Cardiac fibroblast (primary cell): Measurements from ENCODE around the gene DHH.

Experiments
- DNase-seq, 2 donors: peaks; one replicate each; pipeline versions ENCODE4 v3.0.0 to v3.0.0-alpha.2; 2010; ENCODE audit warnings: low read depth in 2 of 2
- H3K4me3 ChIP-seq, 2 donors: replicated peaks in 1 of 2; 1 replicate in 1 of 2; 2 replicates in 1 of 2; pipeline ENCODE4 v1.5.1; 2011; ENCODE audit warnings: low read depth in 2 of 2, low read length in 2 of 2, mild to moderate bottlenecking in 2 of 2, moderate library complexity in 1 of 2
- TF ChIP-seq, protein P1 (sequence below): IDR thresholded peaks from one replicate; pipeline ENCODE4 v1.5.1; 2011; ENCODE audit warnings: low read depth, mild to moderate bottlenecking, low read length, inconsistent platforms

The DHH gene

DNA sequence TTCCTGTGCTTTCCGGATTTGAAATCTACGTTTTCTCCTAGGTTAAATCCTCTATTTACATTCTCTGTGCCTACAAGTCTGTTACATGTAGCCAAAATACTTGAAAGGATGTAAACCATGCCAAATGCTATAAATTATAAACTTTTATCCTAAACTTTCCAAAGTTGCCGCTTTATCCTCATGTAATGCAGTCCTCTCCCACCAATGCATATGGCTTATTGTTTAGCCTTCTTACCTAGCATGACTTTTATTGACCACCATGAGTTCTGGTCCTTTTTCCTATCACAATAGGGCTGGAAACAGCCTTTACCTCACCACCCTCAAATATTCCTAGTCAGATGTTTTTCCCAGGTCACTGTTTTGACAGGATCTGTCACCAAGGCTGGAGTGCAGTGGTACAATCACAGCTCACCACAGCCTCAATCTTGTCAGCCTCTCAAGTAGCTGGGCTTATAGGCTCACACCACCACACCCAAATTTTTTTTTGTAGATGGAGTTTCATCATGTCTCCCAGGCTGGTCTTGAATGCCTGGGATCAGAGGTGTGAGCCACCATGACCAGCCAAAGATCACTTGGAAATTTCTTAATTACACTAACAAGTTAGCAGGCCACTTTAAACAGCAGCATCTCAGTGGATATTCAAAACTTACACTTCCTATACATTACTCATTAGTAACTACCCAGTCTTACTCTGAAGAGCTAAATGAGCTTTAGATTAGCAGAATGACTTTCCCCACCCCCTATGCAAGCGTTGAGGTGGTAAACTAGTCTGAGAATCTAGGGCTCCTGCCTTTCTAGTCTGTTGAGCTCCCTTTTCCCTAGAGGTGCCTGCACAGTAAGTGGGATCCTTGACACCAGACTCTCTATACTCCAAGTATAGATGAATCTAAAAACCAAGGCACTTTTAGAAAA, 32.5 kb upstream of the DHH start:
- DNase-seq: no peak
- TF ChIP-seq, protein P1, sequence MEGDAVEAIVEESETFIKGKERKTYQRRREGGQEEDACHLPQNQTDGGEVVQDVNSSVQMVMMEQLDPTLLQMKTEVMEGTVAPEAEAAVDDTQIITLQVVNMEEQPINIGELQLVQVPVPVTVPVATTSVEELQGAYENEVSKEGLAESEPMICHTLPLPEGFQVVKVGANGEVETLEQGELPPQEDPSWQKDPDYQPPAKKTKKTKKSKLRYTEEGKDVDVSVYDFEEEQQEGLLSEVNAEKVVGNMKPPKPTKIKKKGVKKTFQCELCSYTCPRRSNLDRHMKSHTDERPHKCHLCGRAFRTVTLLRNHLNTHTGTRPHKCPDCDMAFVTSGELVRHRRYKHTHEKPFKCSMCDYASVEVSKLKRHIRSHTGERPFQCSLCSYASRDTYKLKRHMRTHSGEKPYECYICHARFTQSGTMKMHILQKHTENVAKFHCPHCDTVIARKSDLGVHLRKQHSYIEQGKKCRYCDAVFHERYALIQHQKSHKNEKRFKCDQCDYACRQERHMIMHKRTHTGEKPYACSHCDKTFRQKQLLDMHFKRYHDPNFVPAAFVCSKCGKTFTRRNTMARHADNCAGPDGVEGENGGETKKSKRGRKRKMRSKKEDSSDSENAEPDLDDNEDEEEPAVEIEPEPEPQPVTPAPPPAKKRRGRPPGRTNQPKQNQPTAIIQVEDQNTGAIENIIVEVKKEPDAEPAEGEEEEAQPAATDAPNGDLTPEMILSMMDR: no peak

DNA sequence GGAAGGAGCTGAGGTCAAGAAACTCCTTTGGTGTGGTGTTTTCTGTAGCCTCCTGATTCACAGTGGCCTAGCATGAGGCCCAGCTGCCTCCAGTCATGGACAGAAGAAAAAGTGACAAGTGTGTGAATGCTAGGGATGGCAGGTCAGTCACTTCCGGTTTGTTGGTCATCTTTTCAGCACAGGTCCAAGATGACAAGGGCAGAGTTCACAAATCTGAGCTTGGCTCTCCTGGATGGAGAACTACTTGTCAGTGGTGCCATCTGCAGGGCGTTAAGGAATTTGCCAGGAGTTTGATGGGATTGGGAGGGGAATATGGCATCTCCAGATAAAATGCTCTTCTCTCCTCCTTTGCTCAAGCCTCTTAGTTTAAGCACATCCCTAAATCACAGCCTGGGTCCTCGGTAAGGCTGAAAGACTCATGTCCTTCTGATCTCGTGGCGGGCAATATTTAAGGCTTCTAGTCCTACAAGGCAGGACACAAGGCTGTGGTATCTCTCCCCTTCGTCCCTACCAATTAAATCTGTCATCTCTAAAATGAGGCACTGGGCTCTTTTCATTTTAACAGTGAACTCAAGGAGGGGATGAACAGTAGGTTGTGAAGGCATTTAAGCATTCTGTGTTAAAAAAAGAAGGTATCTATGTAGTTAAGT, 26.6 kb upstream of the DHH start:
- H3K4me3 ChIP-seq: no peak overlapping the region
- TF ChIP-seq, protein P1: peak; percentile 70
- peak; percentile 81 to 83 for DNase-seq

More for the DNA sequence above, 32.5 kb upstream of the DHH start:
- H3K4me3 ChIP-seq: no peak overlapping the region

DNA sequence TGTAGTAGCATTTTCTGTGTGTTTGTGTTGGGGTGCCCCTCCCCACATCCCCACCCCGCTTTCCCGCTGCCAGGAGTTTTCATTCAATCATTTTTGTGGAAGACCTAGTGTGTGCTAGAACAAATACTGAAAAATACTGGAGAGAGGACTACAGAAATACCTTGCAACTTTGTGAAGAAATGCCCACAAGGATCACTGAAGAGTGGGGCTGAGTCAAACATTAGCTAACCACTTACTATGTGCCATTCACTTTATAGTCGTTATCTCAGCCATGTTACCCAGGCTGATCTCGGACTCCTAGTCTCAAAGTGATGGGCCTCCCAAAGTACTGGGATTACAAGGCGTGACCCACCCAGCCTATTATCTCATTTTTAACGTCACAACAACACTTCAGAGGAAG, 16.6 kb upstream of the DHH start:
- TF ChIP-seq, protein P1: no peak
- no peak for DNase-seq
- H3K4me3 ChIP-seq: peak overlapping the region; percentile 47 to 95

DNA sequence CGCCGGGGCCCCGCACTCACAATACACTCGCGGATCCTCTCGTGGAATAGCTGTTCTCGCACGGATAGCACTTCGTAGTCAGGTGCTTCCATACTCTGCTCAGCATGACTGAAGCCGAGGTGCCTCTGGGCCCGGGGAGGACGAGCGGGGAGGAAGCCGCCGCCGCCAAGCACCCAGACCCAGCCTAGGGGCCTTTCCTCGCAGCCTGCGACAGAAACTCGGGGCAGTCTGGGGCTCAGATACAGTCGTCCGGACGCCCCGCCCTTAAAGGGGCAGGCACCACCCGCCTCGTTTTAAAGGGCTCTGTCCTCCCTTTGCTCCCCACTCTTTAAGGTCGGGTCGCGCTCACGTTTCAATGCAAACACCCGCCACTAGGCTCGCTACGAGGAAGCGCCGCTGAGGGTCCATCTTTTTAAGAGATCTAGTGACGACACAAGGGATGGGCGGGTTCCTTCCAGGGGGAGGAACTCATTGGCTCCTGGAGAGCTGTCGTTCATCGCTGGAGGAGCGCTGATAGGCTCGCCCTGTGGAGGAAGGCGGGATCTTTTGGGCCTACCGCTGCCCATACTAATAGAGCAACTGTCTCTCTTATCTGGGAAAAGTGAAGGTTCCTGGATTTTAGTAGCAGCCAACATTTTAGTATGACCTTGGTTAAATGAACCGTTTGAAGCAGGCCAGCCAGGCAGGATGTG, 16.0 kb upstream of the DHH start, which contains the start of gene LMBR1L:
TSS of gene LMBR1L (minus strand) at position 384 of the 692 bp plus-strand sequence. CDS start at position 92, 292 bp downstream.
- TF ChIP-seq, protein P1: peak; percentile 47
- DNase-seq: peak; percentile 98 to 99
- H3K4me3 ChIP-seq: peak within 1 kb of the TSS; percentile 93 to 95

DNA sequence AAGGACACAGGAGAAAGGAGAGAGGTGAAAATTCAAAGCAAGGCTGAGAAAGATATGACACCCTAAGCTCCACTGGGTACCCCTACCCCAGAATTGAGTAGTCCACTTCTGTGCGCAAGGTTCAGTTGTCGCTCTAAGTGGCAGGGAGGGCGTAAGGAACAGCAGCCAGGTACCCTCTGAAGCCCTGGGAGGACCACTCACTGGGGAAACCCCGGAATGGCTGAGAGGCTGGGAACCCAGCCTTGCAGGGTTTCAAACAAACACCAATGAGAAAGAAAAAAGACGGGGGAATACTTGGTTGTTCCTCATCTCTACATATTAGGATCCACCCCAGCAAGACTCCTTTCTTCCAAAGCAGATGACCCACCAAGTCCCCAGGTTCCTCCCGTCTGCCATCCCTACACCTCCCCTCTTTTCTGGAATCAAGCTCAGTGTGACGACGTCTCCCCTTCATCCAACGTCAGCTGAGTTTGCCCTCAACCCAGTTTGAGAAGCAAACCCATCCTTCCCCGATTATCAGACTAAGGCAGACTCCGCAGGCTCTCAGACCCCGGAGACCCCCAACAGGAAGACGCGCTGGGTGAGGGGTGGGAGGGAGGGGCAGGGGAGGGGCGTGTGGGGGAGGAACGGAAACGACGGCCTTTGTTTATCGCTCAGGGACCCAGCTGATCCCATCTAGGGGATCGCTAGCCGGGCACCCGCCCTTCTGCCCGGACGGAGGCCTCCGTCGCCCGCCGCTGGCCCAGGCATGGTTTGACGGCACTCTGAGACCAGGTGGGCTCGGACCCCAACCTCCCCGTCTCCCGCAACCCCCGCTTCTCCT, 15.3 kb upstream of the DHH start:
- no peak for DNase-seq
- peak overlapping the region; percentile 93 to 95 for H3K4me3 ChIP-seq

More for the DNA sequence above, 15.3 kb upstream of the DHH start:
- TF ChIP-seq, protein P1: no peak
